NOMO-1 (cell line): ENCODE measurements around the gene PLPPR1.

Source experiments
- DNase-seq, 2 experiments: peaks; one replicate each; lab custom pipeline; 2025; ENCODE audit not compliant: unreplicated experiment in 2 of 2; lab: John Stamatoyannopoulos, UW

The PLPPR1 gene

DNA sequence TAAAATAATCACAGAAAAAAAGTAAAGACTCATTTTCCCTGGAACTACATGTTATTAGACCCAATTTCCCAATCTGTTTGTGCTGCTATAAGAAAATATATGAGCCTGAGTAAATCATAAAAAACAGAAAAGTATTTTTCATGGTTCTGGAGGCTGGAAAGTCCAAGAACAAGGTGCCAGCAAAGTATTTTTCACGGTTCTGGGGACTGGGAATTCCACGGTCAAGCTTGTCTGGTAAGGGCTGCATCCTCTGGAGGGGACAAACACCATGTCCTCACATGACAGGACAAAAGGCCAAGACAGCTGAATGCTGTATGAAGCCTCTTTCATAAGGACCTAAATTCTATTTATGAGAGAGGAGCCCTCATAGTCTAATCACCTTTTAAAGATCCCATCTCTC lies 172.3 kb downstream of the PLPPR1 start:
- no peak for DNase-seq

DNA sequence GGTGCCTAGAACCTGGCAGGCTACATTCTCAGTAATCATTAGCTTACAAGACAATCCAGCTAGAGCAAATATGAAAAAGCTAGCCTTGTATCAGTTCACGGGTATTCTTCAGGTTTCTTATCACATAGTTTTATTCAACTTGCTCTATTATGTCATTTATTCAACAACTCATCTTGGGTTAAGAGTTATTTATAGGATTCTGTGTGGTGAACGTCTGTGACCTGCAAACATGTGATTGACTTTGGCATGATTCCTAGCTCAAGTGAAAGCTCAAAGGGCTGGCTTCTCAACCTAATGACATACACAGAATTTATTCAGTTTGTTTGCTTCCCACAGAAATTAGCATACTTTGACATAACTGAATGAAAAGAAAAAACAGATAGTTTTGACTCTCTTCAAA lies 173.1 kb downstream of the PLPPR1 start:
- DNase-seq: no peak

DNA sequence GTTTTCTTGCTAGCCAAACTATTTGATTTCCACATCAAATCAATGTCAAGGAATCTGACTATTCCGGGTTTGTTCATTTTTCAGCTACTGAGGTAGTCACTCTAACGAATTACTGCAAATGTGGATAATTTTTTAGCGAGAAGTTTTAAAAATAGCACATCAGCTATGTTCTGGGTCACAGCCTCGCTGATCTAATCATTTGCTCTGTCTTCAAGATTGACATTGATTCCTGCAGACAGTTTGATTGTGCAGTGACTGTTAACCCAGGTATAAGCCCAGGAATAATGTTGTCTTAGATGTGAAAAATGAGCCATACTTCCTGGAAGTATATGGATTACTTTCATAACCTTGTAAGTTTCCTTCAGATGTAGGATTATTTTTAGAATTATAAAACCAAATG lies 181.1 kb downstream of the PLPPR1 start:
- no peak for DNase-seq

DNA sequence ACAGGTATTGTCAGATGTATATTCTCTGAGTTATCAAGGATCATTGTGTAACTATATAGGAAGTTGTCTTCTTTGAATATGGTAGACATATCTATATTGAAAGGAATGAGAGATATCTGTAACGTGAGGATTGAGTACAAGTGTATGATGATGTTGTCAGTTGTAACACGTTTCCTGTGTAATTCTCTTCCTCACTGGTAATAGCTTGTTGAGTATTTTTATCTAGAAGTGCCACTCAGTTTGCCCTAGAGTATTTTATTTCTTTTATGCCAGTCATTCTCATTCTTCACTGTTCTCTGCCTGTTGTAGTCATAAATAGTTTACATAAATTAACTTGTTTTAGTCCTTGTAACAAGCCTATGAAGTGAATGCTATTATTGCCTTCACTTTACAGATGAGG lies 184.1 kb downstream of the PLPPR1 start:
- no peak for DNase-seq

DNA sequence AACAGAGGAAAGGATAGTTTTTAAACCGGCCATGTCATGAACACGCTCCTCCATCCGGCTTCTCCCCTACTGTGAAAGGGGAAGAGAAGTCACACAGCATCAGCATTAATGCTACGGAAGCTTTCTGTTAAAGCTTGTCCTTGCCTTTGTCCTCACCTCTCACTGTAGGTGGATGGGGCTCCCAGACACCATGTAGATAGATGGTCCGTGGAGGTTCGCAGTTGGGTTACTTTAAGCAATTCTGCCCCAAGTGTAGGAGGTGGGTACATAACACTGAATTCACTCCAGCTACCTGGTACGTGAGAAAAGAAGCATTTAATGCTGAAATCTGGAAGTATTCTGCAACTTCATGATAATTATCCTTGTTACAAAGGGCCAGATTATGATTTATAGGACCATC lies 190.5 kb downstream of the PLPPR1 start:
- DNase-seq: no peak

DNA sequence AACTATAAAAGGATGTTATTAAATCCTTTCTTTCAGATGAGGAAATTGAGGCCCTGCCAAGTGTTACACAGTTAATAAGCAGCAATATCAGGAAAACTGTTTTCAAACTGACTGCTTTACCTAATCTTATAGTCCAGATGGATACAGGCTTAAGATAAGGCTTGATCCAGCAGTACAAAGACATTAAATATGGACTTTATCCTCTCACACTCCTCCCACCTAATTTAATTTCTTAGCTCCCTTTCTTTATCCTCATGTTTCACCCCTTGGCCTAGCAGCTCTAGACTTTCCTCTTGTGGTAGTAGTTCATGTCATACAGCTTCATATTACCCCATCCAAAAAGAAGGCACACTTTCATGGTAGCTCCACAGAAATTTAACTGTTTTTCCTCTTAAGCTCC lies 191.8 kb downstream of the PLPPR1 start:
- no peak for DNase-seq

DNA sequence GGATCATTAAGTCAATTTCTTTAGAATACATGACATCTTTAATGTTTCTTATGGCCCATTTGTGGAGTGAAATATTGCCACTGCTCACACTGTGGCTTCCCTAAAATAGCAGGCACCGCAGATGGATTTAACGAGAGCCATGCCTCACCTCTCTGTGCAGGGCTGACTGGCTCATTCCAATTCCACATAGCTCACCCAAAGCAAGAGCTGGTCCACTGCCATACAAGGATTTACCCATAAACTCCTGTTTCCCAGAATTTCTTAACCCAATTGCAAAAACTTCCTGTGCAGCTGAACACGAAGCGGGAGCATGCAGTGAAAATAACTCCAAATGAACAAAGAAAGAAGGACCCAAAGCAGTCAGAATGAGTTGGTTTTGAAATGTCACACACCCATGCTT lies 196.7 kb downstream of the PLPPR1 start:
- no peak for DNase-seq

DNA sequence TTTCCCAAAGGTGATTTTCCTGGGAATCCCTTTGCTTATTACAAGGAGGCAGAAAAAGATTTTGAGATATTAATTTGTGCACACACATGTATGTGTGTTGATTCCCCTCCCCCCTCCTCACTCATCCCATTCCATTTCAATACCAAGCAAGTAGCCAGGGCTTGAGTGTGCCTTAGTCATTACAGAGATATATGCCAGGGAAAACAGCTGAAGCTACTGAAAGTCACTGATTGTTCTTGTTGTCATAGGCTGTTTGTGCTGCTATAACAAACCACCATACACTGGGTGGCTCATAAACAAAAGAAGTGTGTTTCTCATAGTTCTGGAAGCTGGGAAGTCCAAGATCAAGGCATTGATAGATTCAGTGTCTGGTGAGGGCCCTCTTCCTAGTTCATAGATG lies 197.6 kb downstream of the PLPPR1 start:
- DNase-seq: no peak

DNA sequence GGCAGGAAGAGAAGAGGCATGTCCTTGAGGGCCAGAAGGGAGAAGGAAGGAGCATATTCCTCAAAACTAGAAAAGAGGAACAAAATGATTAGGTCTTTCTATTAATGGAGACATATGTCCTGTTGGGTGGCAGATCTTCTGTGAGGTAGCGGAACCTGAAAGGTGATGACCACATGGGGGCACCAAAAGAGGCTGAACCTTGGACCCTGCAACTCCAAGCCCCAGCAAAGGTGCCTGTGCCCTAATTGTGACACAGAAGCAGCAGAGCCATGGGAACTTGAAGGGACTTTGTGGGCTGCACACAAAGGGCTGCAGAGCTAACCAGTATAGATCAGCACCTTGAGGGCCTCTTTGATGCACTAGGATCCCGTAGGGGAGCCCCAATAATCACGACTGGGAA lies 198.3 kb downstream of the PLPPR1 start:
- no peak for DNase-seq

DNA sequence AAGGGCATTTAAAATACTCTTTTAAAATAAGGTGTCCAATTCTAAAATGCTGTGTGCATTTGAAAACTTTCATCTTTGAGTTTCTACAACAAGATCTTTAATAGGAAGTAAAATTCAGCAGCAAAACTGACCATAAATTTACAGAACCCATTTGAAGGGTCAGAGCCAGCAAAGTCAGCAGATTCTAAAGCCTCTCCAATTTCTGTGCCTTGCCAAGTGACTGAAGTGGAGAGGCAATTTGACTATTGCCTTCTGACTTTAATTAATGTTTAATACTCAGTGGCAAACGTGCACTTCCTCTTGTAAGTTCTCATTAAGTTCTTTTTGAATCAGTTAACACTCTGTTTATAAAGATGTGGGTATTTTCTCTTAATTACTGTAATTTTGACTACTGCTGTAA lies 201.1 kb downstream of the PLPPR1 start:
- DNase-seq: no peak

DNA sequence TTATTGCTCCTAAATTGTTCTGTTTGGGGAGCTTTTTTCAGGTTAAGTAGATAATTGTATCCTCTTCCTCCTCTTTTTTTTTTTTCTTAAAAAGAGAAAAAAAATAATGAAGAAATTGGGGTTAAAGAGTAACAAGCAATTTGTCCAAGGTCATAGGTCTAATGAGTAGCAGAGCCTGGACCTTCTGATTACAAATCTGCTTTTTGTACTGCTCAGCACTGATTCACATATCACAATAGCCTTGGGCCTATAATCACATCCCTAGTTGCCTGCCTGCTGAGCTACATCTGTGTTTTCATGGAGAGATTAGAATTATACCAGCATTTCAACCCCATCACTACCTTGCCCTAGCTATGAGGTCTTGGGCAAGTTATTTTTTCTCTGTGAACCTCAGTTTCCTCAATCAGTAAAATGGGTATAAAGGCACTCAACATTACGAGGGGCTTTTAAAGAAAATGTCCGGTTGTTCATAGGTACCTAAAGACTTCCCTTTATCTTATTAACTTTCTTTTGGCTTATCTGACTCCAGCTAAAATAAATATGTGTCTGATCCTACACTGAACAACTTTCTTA lies 204.0 kb downstream of the PLPPR1 start:
- DNase-seq: no peak

DNA sequence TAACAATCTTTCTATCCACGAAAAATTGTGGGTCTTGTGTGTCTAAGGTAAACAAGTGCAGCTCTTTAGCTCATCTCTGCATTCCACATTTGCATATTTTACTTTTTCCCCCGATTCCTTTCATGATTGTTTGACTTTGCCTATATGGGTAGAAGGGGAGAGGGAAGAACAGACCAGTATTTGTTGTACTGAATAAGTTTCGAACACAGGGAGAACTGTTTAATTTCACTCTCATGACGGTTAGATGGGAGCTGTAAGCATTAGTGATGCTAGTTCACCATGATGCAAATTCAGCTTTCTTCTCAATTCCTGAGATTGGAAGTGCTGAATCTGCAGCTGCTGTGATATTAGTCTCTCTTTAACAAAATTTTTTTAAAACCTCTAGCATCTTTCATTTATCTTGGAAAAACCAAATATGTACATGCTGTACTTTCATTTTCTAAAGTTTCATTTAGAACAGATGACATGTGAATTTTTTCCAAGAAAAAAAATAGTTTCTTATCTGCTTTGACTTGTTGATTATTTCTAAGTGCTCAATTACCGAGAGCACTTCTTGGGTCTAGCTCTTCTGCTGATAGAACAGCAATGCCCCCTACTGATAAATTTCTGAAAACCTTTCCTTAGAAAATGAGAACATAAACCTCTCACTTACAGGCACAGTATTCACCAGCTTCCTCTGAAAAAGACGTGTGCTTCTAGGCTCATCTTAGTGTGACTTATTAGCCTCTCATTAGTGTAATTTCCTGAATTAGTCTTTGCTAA lies 206.8 kb downstream of the PLPPR1 start:
- peak in 1 of 2 experiments; percentile 13 for DNase-seq

DNA sequence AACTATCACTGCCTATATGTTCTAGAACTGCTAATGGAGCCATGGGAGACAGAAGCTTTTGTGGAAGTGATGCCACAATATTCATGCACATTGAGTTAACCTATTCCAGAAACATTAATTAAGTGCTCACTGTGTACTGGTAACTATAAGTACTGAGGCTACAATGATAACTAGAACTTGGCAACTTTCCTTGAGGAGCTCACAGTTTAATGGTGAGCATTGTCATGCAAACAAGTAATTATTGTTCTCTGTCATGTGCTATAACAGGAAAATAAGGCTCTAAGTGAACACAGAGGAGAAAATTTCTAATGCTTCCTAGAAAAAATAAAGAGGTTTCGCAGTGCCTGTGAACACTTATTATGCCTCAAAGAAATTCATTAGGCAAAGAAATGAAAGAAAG lies 214.1 kb downstream of the PLPPR1 start:
- DNase-seq: no peak

DNA sequence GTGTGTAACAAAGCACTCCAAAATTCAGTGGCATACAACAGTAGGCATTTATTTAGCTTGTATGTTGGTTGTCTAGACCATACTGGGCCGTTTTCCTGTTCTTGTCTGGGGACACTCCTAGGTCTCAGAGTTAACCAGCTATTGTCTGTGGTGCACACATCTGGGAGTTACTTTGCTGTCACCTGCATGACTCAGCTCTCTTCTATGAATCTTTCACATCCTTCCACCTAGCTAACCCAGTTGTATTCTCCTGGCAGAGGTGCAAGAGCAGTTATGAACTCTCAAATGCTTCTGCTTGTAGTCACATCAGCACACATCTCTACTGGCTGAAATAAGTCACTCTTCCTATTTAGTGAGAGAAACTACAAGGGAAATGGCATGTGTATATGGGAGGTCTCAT lies 218.2 kb downstream of the PLPPR1 start:
- DNase-seq: no peak

DNA sequence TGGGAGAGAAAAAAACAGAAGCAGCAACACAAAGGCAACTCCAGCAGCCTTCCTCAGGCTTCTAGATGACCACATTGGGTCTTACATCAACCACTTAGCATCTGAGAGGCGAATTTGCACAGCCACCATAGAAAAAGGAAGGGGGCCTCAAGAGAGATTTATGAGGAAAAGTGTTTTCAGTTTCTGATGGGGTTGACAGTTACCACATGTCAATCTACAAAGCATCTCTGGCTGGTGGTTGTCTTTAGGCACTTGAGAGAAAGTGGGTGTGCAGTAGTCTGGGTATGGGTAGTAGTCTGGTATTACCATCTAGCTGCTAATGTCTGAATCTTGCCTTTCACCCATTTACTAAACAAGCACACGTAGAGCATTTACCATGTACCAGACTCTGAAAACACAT lies 218.8 kb downstream of the PLPPR1 start:
- no peak for DNase-seq

DNA sequence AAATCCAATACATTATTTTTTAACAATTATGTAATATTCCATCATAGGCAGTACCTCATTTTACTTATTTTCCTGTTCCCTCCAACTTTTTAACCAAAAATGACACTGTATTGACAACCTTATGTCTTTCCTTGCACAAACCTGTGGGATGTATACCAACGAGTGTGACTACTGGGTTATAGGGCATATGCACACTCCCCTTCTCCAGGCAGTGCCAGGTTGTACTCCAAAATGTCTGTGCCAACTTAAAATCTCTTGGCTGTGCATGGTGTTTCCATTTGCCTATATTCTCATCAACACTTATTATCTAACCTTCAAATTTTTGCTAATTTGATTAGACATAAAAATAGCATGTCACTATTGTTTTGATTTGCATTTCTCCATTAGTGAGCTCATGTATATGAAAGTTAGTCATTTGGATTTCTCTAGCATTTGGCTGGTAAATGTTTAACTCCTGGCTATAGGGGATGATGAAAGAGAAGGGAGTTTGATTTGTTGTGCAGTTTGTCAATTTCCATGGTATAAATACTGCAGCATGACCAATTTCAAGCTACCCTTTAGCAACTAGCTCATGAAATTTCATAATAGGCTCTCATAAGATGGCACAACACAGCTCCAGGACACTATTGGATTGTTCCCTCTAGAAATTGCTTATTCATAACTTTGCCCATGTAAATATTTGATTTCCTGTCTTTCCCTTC lies 226.4 kb downstream of the PLPPR1 start:
- no peak for DNase-seq

DNA sequence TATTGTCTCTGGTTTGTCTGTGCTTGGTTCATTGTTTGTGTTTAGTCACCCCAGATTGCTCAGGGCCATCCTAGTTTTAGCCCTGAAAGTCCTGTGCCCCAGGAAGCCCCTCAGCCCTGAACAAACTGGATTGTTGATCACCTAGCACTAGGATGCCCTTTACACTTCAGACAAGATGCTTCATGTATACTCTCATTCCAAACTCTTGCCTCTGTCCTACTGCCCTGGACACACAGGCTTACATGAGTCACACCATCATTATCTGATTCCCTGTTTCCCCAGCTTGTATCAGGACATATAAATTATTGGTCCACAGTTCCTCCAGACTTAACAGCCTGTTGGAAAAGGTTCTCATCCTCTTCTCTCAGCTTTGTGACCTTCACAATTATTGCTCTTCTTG lies 236.2 kb downstream of the PLPPR1 start:
- no peak for DNase-seq

DNA sequence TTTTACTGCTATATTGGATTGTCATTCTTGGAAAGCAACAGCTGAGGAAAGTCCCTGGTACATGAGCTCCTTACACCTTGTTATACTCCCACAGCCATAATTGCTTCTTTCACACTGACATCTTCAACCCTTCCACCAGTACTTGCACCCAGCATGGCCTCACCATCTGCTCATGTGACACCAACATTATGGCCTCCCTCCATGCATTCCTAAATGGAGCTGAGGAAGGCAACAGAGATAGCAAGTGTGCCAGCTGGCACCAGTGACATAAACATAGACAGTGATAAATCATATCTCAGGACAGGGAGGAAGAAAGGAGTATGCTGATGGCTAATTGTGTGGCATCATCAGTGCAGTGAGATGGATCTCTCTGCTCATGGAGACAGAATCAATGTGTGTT lies 236.7 kb downstream of the PLPPR1 start:
- no peak for DNase-seq

DNA sequence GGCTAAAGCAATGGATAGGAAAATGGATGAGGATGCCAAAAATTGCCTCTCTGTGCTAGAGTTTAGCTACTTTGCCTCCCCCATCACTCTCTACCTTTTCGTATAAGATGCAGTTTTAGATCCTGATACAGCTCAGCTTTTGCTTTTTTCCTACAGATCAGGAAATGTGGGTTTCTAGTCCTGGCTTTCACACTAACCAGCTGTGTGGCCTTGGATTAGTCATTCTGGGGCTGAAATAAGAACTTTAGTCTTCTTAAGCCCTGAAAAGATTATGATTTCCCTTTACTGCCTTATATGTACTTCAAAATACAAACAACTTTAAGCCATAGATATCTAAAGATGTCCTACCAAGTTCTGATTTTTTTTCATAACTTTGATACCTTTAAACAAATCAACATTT lies 239.9 kb downstream of the PLPPR1 start:
- DNase-seq: no peak

DNA sequence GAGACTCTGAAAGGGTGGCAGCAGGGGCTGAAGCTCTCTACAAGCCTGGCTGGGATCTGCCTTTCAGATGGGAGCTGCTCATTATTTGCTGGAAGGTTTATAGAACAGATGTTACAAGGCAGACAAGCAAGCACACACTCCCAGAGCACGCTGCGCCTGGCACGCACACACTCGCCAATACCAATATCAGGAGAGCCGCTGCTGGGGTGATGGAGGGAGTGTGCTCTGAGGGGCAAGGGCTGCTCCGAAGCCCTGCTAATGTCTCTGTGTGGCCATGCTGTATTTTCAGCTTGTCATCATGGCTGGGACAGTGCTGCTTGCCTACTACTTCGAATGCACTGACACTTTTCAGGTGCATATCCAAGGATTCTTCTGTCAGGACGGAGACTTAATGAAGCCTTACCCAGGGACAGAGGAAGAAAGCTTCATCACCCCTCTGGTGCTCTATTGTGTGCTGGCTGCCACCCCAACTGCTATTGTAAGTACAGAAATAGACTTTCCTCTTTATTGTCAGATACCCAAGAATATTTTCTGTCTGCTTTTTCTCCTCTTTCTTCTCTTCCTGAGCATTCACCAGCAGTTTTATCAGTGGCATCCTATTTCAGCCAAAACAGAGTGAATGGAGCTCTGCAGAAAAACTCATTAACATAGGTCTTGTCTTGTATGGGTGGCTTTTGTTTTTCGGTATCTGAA lies 241.2 kb downstream of the PLPPR1 start:
- DNase-seq: no peak

DNA sequence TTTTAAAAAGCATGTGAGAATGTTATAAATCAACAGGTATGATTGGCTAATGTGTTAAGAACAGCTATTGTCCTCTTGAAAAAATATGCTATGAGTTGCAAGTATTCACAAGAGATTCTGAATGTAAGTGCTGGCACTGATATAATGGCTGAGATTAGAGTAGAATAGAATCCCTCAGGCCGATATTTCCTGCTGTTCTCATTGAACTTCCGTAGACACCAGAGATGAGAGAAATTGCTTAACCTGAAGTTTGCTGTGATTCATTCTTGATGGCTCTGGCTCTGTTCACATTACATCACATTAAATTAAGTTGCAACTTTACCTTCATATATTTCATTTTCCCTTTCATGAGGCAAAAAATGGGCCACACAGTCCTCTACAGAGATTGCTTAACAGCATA lies 241.8 kb downstream of the PLPPR1 start:
- DNase-seq: no peak

DNA sequence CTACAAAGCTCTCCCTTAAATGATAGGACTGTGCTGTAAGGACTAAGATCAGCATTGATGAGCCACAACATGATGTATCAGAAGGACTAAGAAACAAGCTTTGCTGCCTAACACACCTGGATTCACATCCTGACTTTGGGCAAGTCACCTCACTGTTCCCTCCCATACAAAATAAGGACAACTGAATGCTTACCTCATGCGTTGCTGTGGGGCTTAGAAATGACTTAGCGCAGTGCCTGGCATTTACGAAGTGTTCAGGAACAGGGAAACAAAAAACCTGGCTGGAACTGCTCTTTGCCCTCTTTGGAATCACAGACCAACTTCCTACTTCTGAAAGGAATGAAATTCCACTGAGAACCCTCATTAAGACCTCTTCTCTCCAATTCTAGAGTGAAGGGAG lies 242.6 kb downstream of the PLPPR1 start:
- DNase-seq: no peak
